ENCODE results near the gene CD80.

DNA sequence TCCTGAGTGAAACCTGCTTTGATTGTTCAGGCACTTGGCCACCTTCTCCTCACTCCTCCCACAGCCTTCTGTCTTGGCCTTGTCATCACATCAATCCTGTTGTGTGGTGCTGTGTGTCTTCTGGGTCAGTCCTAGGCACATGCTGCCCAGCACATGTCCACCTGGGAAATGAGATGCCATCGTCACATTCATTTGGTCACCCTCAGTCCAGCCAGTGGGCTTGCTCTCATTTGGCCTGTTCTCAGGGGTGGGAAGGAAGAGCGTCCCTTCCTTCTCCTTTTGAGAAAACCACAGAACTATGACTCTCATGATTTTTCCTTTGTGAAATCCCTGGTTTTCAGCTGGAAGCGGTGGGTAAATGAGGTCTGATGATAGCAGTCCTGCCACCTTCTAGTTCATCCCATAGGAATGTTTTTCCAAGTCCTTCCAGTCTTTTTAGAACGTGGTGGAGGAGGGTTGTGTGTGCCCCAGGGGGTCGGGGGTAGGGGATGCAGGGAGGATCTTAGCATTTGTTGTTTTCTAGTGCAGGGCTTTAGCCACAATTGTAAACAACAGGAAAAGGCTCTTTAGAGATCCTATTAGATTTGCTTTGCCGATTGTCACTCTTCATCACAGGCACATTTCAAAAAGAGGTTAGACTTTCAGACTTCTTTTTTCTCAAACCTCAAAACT lies 29.8 kb upstream of the CD80 start:
- TF ChIP-seq, protein P1, sequence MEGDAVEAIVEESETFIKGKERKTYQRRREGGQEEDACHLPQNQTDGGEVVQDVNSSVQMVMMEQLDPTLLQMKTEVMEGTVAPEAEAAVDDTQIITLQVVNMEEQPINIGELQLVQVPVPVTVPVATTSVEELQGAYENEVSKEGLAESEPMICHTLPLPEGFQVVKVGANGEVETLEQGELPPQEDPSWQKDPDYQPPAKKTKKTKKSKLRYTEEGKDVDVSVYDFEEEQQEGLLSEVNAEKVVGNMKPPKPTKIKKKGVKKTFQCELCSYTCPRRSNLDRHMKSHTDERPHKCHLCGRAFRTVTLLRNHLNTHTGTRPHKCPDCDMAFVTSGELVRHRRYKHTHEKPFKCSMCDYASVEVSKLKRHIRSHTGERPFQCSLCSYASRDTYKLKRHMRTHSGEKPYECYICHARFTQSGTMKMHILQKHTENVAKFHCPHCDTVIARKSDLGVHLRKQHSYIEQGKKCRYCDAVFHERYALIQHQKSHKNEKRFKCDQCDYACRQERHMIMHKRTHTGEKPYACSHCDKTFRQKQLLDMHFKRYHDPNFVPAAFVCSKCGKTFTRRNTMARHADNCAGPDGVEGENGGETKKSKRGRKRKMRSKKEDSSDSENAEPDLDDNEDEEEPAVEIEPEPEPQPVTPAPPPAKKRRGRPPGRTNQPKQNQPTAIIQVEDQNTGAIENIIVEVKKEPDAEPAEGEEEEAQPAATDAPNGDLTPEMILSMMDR (optimal IDR thresholded peaks at IDR 0.05 in 1 of 3, IDR thresholded peaks at IDR 0.05 in 1 of 3, conservative IDR thresholded peaks at IDR 0.05 in 1 of 3; ENCODE audit: extremely low read depth in 1 of 3, insufficient read depth in 2 of 3, low read length in 3 of 3) = no peak
- TF ChIP-seq EZH2 (IDR thresholded peaks at IDR 0.05; ENCODE audit: low read length) = no peak
